Ishikawa (cell line): ENCODE results near the gene RGS21.

Source experiments
- CEBPB ChIP-seq: IDR thresholded peaks from 2 replicates; pipeline ENCODE4 v1.6.1; 2012
- CREB1 ChIP-seq: IDR thresholded peaks from 2 replicates; pipeline ENCODE4 v1.6.1; 2012; ENCODE audit warnings: low read depth
- EGR1 ChIP-seq: IDR thresholded peaks from 2 replicates; pipeline ENCODE4 v1.6.1; 2012
- EP300 ChIP-seq: IDR thresholded peaks from 2 replicates; pipeline ENCODE4 v1.6.1; 2012; ENCODE audit warnings: borderline replicate concordance
- FOXM1 ChIP-seq: IDR thresholded peaks from 2 replicates; pipeline ENCODE4 v1.6.1; 2012; ENCODE audit warnings: low read depth, borderline replicate concordance
- NFIC ChIP-seq: IDR thresholded peaks from 2 replicates; pipeline ENCODE4 v1.6.1; 2012
- RAD21 ChIP-seq: IDR thresholded peaks from 2 replicates; pipeline ENCODE4 v1.6.1; 2012; ENCODE audit warnings: low read depth
- TAF1 ChIP-seq: IDR thresholded peaks from 2 replicates; pipeline ENCODE4 v1.6.1; 2012; ENCODE audit warnings: low read depth, mild to moderate bottlenecking
- TCF12 ChIP-seq: IDR thresholded peaks from 2 replicates; pipeline ENCODE4 v1.6.1; 2012; ENCODE audit warnings: low read depth
- TEAD4 ChIP-seq: IDR thresholded peaks from 2 replicates; pipeline ENCODE4 v1.6.1; 2012
- YY1 ChIP-seq: IDR thresholded peaks from 2 replicates; pipeline ENCODE4 v1.6.1; 2012; ENCODE audit warnings: low read depth
- ZBTB7A ChIP-seq: IDR thresholded peaks from 2 replicates; pipeline ENCODE4 v1.6.1; 2012; ENCODE audit warnings: low read depth
- TF ChIP-seq, protein P1 (sequence below): IDR thresholded peaks from 2 replicates; pipeline ENCODE4 v1.6.1; 2012
- TF ChIP-seq, protein P2 (sequence below): IDR thresholded peaks from 2 replicates; pipeline ENCODE4 v1.6.1; 2012; ENCODE audit warnings: low read depth, mild to moderate bottlenecking
- TF ChIP-seq, protein P3 (sequence below): IDR thresholded peaks from 2 replicates; pipeline ENCODE4 v1.6.1; 2012

Gene RGS21

DNA sequence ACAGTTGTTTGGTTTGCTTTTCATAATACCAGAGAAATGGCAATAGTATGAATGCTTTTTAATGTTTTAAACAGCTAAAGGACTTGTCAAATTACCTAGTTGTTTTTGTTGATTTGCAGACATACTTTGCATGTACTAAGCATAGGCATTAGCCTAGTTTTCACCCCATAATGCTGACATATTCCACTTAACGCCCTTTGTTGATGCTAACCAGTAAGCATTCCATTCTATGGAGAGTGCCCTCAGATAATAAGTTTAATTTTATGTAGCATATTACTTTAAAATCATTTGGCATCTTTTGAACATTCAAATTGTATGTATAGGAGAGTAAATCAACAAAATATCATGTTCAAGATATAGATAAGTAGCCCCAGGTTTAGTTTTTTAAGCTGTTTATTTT is 32.5 kb downstream of the RGS21 start:
- TF ChIP-seq TCF12 (no peak), RAD21 (no peak), YY1 (no peak), ZBTB7A (no peak), TEAD4 (no peak), EP300 (no peak), TAF1 (no peak), CREB1 (no peak), NFIC (no peak), EGR1 (no peak), CEBPB (no peak), FOXM1 (no peak)
- TF ChIP-seq, protein P1, sequence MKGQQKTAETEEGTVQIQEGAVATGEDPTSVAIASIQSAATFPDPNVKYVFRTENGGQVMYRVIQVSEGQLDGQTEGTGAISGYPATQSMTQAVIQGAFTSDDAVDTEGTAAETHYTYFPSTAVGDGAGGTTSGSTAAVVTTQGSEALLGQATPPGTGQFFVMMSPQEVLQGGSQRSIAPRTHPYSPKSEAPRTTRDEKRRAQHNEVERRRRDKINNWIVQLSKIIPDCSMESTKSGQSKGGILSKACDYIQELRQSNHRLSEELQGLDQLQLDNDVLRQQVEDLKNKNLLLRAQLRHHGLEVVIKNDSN, result no peak
- TF ChIP-seq, protein P2, sequence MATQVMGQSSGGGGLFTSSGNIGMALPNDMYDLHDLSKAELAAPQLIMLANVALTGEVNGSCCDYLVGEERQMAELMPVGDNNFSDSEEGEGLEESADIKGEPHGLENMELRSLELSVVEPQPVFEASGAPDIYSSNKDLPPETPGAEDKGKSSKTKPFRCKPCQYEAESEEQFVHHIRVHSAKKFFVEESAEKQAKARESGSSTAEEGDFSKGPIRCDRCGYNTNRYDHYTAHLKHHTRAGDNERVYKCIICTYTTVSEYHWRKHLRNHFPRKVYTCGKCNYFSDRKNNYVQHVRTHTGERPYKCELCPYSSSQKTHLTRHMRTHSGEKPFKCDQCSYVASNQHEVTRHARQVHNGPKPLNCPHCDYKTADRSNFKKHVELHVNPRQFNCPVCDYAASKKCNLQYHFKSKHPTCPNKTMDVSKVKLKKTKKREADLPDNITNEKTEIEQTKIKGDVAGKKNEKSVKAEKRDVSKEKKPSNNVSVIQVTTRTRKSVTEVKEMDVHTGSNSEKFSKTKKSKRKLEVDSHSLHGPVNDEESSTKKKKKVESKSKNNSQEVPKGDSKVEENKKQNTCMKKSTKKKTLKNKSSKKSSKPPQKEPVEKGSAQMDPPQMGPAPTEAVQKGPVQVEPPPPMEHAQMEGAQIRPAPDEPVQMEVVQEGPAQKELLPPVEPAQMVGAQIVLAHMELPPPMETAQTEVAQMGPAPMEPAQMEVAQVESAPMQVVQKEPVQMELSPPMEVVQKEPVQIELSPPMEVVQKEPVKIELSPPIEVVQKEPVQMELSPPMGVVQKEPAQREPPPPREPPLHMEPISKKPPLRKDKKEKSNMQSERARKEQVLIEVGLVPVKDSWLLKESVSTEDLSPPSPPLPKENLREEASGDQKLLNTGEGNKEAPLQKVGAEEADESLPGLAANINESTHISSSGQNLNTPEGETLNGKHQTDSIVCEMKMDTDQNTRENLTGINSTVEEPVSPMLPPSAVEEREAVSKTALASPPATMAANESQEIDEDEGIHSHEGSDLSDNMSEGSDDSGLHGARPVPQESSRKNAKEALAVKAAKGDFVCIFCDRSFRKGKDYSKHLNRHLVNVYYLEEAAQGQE, result no peak
- TF ChIP-seq, protein P3, sequence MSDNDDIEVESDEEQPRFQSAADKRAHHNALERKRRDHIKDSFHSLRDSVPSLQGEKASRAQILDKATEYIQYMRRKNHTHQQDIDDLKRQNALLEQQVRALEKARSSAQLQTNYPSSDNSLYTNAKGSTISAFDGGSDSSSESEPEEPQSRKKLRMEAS, result no peak

DNA sequence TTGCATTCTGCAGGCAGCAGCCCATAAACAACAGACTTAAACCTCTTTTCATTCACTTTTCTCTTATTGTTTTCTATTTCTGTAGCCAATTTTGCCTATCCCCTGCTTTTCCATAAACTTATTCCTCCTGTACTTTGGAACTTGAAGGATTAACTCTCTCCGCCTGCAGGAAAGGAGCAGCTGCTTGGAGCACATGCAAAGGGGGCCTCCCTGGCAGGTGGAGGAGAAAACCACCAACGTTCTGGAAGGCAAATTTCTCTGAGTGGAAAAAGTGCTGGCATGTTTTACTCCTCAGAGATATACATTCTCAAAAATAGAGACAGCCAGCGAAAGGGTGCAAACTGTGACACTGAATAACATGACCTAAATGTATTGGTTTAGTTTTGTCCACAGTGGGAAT is 33.6 kb downstream of the RGS21 start:
- TF ChIP-seq EP300 (no peak), EGR1 (no peak), ZBTB7A (no peak), CEBPB (no peak), YY1 (no peak), FOXM1 (no peak), NFIC (no peak)

DNA sequence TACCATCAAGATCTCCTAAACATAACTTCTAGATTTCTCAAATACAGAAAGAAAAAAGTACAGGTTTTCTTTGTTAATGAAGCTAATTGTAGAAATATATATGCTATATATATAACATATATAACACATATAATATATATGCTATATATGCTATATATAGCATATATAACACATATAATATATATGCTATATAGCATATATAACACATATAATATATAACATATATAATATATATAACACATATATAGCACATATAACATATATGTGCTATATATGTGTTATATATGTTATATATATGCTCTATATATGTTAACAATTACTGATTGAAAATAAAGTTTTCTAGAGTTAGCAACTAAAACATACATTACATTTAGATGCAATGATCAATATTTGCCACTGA is 34.8 kb downstream of the RGS21 start:
- no peak for TF ChIP-seq FOXM1

DNA sequence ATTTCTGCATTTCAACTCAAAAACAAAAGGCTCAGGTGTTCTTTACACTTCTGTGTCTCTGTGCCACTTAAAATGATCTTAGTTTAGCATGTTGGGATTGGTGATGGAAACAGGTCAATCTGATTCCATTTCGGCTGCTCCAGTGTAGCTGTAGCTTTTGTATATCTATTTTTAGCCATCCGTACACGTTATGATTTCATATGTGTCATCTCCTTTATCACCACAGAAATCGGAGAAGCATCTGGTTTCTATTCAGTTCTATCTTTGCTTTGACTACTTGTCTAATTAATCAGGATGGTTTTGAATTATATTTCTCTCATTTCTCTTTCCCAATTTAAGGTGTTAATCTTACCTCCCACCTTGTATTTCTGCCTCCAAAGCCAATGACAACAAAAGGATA is 41.1 kb downstream of the RGS21 start:
- TF ChIP-seq ZBTB7A (no peak), TEAD4 (no peak)
- TF ChIP-seq, protein P2, result no peak

DNA sequence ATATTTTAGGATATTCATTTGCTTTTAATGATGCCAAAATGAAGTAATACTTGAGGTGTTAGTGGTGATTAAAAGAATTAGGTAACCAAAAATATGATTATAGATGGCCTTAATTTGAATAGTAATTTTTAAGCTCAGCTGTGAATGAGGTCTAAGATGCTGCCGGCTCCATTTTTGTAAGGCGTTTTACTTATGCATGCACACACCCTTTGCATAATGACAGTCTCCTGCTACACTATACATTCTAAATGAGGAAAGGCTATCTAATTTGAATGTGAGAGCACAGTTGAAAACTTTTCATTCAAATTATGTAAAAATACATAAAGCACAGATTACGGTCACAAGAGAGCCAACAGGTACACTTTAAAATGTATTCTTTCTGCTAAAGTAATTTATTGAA is 41.6 kb downstream of the RGS21 start:
- no peak for TF ChIP-seq FOXM1
- TF ChIP-seq, protein P1, result no peak
- no peak for TF ChIP-seq TCF12
- TF ChIP-seq TEAD4, result no peak
- TF ChIP-seq ZBTB7A, result no peak
- TF ChIP-seq, protein P3, result no peak
- TF ChIP-seq CEBPB, result no peak
- no peak for TF ChIP-seq EP300
- TF ChIP-seq, protein P2, result no peak
- TF ChIP-seq YY1, result no peak
- no peak for TF ChIP-seq TAF1
- no peak for TF ChIP-seq RAD21
- no peak for TF ChIP-seq CREB1
- no peak for TF ChIP-seq EGR1
